Measurements from ENCODE around the gene TMEM150B.
"Not testable (repeated sequence)": the region's sequence is repeated elsewhere in the genome, so short reads cannot be mapped to it uniquely, and the experiment has no call there.

TMEM150B gene

DNA sequence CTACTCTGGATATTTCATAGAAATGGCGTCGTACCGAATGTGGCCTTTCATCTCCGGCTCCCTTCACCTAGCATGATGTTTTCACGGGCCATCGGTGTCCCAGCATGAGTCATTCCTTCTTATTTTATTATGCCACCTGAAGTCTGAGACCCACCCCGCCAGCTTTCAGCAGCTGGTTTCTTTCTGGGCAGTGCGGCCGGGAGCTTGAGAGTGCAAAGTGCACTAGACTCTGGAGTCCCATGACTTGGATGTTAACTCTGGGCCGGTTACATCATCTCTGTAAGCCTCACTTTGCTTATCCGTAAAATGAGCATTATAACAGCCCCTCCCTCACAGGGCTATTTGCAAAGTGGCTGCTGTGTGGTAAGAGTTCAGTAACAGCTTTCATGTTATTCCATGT, 8.7 kb upstream of the TMEM150B start:
- DNase-seq, result no peak

DNA sequence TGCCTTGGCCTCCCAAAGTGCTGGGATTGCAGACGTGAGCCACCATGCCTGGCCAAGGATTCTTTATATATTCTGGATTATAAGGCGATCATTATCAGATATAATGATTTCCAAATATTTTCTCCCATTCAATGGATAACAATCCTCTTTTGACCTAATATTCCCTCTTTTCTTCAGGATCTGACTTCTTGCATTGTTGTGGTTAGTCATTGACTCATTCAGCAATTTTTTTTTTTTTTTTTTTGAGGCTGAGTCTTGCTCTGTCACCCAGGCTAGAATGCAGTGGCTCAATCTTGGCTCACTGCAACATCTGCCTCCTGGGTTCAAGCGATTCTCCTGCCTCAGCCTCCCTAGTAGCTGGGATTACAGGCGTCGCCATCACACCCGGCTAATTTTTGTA, 4.7 kb upstream of the TMEM150B start:
- DNase-seq, result not testable (repeated sequence)

DNA sequence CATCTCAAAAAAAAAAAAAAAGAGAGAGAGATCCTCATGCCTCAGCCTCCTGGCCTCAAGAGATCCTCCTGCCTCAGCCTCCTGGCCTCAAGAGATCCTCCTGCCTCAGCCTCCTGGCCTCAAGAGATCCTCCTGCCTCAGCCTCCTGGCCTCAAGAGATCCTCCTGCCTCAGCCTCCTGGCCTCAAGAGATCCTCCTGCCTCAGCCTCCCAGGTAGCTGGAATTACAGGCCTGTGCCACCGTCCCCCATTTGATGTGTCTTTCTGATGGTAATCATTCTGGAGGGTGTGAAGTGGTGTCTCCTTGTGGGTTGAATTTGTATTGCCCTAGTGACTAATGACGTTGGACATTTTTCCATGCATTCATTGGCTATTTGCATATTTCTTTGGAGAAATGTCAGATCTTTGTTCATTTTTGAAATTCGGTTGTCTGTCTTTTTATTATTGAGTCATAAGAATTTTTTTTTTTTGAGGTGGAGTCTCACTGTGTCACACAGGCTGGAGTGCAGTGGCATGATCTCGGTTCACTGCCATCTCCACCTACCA, 3.7 kb upstream of the TMEM150B start:
- not testable (repeated sequence) for DNase-seq

DNA sequence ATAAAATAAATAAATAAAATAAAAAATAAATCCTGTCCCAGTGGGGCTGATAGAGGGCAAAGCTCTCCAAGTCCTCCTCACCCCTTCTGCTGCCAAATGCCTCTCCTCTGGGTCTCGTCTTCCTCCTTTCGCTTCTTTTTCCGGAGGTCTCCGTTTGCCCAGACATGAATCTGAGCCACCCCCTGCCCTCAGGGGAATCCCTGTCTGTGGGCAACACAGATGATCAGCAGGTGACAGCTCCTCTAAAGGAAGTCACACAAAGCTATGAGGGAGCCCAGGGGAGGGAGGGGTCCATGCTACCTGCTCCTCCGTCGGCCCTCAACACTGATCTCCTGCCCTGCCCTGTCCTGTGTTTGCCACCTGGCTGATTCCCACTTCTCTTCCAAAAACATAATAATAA, 479 bp downstream of the TMEM150B start:
- no peak for DNase-seq

DNA sequence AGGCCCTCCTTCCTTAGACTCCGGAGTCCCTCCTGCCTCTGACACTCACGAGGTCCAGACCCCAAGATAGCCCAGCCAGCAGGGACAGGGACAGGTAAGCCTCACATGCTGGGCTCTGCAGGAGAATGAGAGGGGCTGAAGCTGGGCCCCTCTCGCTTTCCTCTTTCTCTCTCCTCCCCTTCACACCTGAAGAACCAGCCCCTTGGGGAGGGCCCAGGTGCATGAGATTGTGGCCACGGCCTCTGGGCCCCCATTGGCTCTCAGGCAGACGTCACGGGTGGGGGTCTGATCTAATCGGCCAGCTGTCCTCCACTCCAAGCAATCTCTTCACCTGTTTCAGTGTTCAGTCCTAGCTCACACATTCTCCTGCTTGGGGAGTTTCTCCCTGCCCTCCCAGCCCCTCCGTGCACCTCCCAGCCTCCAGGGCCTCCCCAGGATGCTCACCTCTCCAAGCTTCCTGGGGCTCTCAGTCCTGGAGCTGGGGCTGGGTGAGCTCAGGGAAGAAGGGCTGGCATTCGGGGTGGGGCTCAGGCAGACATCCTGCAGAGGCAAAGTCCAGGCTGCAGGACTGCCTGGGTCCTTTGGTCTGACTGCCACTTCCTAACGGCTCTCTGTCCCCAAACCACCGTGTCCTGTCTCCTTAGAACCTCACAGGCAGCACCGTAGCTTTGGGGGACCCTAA, 2.8 kb downstream of the TMEM150B start:
- DNase-seq, result no peak

DNA sequence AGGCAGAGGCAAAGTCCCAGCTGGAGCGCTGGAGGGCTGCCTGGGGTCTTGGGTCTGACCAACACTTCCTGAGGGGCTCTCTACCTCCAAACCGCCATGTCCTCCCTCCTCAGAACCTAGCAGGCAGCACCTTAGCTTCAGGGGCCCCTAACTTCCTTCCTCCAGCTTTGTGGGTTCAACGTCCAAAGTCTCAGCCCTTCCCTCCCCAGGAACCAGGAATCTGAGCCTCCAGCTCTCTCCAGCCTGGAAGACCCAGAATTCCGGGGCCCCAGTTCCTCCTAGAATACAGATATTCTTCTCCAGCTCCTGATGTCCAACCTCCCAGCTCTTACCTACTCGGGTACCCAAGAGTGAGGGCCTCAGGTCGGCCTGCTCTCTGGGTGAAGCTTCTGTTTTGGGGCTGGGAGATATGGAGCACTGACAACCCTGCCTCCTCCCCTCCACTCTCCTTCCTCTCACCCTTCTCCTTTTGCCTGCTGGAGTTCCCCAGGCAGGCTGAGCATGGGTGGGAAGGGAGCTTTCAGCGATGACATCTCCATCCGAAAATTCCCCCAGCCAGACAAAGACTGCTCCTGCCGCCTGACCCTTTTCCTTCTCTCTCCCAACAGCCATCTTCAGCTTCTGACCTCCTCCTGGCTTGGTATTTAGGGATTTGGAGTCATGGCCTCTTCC, 3.5 kb downstream of the TMEM150B start:
- no peak for DNase-seq

DNA sequence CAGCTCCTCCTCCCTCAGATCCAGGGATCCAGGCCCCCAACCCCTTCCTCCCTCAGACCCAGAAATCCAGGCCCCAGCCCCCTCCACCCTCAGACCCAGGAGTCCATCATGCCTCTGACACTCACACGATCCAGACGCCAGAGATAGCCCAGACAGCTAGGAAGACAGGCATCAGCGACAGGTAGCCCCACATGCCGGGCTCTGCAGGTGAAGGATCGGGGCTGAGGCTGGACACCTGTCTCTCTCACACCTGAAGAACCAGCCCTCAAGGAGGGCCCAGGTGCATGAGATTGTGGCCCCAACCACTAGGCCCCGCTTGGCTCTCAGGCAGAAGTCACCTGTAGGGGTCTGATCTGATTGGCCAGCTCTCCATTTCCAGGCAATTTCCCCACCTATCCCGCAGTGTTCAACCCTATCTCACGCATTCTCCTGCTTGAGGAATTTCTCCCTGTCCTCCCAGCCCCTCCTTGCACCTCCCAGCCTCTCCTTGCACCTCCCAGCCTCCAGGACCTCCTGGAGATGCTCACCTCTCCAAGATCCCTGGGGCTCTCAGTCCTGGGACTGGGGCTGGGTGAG, 4.2 kb downstream of the TMEM150B start:
- no peak for DNase-seq

DNA sequence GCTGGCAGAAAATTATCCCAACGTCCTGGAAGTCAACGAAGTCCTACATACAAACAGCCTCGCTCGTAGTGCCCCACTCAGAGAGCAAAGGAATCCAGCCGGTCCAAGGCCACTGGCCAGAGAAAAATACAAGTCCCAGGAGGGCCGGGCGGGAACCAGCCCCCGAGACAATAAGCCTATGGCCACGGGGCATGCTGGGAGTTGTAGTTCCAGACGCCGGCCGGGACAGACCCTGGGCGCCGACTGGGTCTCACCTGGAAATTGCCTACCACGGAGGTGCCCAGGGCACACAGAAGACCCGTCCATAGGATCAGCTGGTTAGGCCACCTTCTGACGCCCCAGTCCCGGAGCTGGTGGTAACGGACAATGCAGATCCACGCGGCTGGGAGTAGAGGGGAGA, 5.4 kb downstream of the TMEM150B start:
- no peak for DNase-seq

DNA sequence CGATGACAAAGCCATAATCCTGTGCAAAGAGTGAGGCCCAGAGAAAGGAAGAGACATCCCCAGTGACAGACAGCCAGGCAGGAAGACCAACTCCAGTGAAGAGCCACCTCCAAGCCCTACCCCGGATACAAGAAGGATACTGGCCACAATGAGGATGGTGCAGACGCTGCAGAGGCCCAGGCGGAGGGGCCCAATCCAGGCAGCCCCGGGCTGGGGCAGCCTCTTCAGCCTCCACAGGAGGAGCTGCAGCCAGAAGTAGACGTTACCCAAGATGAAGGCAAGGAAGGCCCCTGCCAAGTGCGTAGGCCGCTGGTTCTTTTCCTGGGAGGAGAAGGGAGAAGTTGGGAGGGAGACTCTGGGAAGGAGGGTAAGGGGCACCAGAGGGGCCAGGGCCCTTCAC, 8.5 kb downstream of the TMEM150B start:
- DNase-seq, result no peak

DNA sequence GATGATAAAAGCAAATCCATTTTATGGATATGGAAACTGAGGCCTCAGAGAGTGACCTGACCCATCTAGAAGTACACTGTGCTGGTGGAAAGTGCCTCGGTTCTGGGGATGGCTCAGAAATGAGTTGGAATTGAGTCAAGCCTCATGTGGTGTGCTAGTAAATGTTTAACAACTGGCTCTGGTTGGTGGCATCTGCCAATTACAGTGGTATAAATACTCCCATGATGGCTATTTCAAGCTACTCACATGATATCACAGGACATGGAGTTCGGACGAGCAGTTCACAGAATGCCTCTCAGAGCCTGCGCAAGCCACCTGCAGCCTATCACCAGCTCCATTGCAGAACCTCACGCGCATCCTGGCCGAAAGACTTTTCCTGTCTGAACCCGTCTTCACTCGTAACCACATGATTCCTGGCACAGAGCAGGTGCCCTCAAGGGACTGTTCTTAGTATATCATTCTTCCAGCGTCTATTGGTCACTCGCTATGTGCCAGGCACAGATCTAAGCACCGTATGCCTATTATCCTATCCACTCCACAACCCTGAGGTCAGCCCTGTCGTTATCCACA, 9.1 kb downstream of the TMEM150B start:
- no peak for DNase-seq

DNA sequence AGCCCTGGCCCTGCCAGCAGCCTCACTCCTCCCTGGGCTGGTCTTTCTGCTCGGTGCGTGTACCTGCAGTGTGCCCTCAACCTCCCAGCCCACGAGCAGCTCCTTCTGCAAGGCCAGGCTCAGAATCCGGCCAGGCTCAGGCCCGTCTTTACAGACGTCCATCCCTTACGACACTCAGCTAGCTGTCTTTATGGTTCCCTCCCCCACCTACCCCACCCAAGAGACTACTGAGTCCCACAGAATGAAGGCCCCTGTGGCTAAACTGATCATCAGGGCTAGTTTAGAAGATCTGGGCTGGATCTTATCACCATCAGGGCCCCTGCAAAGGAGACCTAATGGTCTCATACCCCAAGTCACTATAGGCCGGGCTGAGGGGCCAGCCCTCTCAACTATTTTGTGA, 10.7 kb downstream of the TMEM150B start:
- no peak for DNase-seq

DNA sequence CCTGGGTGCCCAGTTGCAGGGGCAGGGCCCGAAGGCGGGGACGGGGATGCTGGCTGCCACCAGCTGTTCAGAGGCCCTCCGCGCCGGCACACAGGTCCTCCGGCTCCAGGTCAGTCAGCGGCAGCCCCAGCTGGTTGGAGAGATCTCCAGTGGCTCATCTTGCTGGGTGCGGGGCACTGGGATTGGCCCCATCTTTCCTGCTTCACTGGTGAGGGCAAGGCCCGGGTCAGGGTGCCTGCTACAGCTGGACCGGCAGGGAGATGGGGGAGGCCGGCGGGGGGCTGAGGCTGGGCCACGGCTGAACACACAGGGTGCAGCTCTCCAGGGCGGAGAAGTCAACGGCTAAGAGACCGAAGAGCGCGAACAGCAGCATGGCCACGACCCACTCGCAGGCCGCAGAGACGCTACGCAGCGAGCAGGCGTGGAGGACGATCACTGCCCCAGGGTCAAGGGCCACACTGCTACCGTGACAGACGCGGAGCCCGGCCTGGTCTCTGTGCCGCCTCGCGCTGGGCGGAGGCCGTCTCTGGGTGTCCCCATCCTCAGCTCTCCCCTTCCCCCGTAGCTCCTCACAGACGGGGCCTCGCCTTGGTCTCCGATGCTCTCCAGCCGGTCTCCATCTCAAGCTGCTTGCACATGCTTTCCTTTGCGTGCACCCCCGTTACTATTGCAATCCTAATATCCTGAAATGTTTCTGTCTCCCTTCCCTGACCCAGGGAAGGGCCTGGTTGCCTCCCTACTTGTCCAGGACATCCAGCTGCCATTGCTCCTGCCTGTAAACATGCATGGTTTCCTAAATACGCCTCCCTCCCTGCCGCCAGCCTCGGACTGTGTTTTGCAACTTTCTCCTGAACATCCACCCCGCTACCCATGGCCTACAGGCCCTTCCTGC, 12.3 kb downstream of the TMEM150B start:
- no peak for DNase-seq

DNA sequence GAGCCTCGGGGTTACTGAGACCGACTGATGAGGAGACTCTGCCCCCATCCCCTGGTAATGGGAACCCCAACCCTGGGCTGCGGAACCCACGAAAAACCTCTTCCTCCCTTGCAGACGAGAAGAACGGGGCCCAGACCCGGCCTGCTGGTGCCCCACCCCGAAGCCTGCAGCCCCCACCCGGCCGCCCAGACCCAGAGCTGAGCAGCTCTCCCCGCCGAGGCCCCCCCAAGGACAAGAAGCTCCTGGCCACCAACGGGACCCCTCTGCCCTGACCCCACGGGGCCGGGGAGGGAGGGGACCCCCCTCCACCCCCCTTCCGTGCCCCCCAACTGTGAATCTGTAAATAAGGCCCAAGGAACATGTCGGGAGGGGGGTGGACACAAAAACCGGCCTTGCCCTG, 13.3 kb downstream of the TMEM150B start:
- no peak for DNase-seq

DNA sequence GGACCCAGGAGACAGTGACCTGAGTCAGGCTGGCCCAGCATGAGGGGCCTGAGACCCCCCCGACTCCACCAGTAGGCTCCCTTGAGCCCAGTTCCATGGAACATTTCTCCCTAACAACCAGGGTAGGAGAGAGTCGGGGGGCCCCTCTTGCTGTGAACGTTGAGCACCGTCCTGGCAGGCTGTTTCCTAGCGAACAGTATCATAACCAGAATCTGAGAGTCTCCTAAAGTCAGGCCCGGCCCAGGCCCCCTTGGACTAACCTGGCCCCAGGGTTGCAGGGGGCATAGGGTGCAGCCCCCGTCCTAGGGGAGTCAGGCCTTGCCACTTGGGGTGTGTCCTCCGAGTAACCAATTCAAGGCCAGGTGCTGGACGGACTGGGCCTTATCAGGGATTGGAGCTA, 13.7 kb downstream of the TMEM150B start:
- DNase-seq, result no peak

DNA sequence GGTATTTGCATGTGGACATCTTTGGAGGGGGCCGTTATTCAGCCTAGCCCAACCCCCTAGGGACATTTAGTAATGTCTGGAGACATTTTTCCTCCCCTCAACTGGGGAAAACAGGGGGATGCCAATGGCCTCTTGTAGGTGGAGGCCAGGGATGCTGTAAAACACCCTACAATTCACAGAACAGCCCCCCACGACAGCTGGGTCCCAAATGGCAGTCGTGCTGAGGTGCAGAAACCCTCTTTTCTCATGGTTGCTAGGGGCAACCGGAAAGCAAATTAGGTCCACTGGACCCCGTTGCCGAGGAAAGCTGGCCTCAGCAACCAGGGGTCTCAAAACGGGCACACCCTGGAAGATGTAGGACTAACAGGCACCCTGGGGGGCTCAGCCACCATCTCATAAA, 14.6 kb downstream of the TMEM150B start:
- no peak for DNase-seq

DNA sequence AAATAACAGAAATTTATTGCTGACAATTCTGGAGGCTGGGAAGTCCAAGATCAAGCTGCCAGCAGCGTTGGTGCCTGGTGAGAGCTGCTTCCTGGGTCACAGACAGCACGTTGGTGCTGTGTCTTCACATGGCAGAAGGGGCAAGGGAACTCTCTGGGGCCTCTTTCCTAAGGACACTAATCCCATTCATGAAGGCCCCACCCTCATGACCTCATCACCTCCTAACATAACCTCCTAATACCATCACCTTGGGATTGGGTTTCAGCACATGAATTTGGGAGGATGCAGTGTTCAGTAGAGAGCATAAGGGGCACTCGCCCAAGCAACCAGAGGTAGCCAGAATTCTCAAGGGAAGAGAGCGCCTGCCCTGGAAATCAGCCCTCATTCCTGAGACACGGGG, 15.7 kb downstream of the TMEM150B start:
- DNase-seq, result no peak

DNA sequence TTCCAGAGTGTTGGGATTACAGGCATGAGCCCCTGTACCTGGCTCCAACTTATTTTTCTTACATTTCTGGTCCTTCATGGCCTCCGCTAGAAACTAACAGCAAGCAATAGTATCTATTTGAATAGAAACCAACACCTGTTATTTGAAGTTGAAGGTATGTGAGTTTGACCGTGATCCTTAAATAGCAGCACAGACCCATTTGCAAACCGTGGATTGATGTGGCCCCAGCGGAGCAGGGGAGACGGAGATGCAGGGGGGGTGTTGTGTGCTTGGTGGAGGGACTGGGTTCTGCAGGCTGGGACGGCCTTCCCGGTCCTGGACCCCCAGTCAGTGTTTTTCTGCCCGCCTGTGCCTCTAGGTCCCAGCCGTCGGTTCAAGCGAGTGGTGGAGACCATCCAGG, 16.9 kb downstream of the TMEM150B start:
- no peak for DNase-seq

DNA sequence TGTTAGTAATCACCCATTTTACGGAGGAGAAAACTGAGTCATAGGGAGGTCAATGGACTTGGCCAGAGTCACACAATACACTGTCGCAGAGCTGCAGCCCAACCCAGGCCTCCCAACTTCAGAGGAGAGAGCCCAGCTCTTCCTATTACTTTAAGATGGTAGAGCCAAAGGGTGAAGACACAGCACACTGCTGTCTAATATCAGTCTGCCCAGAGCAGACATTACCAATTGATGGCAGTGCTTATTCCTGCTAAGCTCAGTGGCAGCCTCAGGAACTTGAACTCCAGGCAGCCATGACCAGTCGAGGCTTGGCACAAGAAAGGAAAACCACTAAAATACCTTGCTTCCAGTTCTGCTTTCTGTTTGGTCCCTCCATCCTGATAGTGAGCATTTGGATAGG, 18.4 kb downstream of the TMEM150B start:
- no peak for DNase-seq

DNA sequence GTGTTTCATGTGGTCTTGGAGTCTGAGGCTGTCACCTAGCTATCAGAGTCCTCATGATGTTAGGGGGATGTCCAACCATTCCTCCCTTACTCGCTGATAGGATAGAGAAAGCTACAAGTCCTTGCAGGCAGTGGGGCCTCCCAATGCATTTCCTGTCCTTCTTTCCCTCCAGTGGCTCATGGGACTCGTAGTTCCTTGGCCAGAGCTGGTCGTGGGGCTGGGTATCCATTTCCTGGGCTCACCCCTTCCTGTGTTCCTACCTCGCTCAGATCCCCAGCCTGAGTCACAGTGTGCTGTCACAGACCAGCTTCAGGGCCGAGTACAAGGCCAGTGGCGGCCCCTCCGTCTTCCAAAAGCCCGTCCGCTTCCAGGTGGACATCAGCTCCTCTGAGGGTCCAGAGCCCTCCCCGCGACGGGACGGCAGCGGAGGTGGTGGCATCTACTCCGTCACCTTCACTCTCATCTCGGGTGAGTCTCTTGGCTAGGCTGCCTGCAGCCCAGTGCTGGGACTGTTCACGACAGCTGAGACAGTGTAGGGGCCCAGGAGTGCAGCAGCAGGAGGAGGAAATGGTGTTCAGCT, 19.1 kb downstream of the TMEM150B start:
- no peak for DNase-seq

DNA sequence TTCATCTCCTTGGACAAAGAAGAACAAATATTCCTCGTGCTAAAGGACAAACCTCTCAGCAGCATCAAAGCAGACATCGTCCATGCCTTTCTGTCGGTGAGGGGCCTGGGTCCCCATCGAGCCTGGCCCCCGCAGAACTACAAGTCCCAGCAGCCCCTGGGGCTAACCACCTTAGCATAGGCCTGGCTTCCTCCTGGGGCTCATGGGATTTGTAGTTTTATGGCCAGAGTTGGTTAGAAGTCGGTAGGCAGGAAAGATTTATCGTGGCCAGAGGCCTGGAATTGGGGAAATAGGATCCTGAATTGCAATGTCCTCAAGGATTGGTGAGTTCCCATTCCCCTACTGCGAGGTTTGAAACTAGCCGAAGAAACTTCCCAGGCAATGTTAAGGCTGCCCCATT, 19.6 kb downstream of the TMEM150B start:
- peak; percentile 53 for DNase-seq

DNA sequence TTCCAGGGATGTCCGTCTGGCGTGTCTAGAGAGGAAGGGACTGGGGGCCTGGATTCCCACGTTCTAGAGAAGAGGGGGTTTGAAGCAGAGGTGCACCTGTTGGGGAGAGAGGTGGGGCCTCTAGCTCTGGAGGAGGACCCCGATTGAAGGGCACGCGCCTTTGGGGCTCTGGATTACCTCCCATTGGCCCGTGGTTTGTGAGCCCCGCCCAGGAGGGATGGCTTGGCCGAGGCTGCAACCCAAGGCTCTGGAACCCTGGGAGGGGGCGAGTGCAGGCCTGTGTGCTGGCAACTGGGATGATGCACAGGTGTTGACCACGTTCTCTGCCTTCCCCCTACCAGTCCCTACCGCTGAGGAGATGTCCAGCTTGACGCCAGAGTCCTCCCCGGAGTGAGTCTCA, 20.2 kb downstream of the TMEM150B start:
- no peak for DNase-seq

DNA sequence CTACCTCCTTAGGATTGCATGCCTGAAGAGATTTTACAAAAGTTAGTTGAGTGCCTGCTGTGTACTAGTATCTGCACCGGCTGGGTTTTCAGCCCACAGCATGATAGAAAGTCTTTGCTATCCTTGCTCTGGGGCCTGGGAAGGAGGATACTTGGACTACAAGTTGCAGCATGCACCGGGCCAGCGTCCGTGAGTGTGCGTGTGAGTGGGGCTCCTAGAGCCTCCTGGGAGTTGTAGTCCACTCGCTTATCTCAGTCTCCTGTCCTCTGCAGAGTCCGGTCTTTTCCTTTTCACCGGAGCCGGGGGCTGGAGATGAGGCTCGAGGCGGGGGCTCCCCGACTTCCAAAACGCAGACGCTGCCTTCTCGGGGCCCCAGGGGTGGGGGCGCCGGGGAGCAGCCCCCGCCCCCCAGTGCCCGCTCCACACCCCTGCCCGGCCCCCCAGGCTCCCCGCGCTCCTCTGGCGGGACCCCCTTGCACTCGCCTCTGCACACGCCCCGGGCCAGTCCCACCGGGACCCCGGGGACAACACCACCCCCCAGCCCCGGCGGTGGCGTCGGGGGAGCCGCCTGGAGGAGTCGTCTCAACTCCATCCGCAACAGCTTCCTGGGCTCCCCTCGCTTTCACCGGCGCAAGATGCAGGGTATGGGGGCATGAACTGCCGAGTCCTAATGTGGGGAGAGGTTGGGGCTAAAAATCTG, 20.7 kb downstream of the TMEM150B start:
- DNase-seq, result no peak
